HG03439 (cell line): ENCODE results near the gene STAB2.
"Not testable (repeated sequence)": the region's sequence is repeated elsewhere in the genome, so short reads cannot be mapped to it uniquely, and the experiment has no call there.

Experiments
- ATAC-seq: cut with Tn5 transposase; IDR thresholded peaks from one replicate; pipeline ENCODE4 v1.9.1; 2021; ENCODE audit warnings: mild to moderate bottlenecking, moderate library complexity; ENCODE audit not compliant: unreplicated experiment

The STAB2 gene

DNA sequence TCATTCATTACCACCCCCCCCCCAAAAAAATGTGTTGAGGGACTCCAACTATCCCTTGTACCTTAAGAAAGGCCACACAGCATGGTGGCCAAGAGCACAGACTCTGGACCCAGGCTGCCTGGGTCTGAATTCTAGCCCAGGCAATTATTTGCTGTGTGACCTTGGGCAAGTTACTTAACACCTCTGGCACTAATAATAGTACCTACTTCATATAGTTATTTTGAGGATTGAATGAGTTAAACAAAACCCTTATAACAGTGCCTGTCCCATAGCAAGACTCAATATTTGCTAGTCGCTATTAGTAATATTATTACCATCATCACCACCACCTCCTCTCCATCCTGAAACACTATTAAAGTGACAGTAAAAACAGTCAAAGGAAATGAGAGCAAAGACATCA, 216.8 kb downstream of the STAB2 start:
- no peak for ATAC-seq

DNA sequence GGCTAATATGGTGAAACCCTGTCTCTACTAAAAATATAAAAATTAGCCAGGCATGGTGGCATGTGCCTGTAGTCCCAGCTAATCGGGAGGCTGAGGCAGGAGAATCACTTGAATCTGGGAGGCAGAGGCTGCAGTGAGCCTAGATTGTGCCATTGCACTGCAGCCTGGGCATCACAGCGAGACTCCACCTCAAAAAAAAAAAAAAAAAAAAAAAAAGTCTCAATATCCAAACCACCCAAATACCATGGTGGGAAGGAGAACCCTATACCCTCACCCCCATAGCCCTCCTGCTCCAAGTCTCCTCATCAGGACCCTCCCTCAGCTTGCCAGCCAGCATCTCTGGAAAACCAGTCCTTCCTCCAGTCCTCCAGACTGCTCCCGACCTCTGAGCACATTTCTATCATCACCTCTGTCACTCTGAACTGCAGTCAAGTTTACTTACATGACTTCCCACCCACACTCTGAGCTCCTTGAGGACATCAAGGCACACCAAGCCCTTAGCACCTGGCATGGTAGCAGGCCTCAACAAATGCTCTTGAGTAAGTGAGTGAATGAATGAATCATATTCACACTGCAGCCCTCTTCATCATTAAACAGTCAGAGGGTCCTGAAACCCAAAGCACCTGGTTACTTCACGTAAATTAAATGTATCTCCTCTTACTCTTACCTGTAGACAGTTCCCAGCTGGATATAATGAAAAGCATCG, 218.7 kb downstream of the STAB2 start:
- no peak for ATAC-seq

DNA sequence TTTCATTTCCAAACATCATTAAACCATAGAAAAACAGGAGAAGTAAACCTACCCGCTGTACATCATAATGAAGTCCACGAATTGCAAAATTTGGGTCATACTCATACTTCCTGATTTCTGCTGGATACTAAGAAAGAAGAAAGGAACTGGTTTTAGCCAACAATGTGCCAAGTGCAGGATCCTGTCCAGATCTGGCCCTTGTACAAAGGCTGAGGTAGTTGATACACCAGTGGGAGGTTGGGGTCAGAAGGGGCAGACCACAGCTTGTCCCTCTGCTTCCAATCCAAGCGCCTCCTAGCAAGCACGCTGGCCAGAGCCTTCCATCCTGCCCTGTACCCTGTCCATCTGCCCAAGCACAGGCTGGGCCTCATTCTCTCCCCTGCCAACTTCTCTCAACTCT, 219.7 kb downstream of the STAB2 start:
- ATAC-seq = no peak

DNA sequence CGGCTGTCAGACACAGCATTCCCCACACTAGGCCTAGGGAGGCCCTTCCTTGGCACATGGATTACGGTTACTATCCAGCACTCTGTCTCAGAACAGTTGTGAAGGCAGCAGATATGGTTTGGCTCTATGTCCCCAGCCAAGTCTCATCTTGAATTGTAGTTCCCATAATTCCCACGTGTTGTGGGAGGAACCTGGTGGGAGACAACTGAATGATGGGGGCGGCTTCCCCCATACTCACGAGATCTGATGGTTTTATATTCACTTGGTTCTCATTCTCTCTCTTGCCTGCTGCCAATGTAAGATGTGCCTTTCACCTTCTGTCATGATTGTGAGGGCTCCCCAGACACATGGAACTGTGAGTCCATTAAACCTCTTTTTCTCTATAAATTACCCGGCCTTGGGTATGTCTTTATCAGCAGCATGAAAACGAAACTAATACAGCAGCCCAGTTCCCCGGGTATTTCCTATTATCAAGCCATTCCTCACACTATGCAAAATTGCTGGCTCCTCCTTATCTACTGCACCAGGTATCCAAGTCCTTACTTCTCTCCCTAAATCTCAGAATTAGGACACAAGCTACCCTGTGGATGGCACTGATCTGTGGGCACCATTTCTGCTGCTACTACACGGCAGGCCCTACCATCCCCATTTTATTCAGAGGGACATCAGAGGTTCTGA, 220.6 kb downstream of the STAB2 start:
- ATAC-seq = no peak

DNA sequence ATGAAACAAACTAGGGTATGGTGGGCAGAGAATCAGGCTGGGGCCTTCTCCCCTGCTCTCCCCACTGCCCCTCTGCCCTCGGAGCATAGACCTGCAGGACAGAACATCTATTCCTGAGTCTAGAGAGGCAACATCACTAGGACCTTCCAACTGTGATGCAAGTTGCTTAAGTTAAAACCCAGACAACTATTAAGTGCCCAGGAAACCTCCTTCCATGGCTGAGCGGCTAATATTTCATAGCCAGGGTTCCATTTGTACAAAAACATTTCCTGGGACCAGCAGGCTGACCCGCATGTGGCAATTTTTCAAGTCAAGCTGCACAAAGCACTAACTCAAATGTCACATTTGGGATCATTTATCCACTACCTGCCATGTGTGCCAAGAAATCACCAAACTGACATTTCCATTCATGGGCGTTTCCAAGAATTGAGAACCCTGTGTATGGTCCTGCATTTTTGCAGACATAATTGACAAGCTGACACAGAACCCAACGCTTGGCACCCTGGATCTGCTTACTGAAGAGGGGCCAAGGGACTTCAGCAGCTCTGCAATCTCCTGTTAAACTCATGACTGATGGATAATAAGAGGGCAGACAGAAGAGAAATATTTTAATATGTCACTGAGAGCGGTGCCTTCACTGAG, 221.3 kb downstream of the STAB2 start:
- no peak for ATAC-seq

DNA sequence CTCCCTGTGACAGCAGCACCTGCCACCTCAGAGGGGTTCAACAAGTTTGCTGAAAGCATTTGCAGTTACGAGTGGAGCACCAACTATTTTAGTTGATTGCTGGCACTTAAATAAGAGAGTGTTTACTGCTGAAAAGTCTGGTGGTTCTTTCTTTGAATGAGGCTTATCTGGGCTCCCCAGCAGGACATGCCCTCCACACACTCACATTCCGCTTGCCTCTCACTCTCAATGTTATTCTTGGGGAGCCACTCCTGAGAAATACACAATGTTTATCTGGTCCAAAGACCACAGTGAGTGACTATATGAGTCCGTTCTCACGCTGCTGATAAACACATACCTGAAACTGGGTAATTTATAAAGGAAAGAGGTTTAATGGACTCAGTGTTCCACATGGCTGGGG, 222.1 kb downstream of the STAB2 start:
- no peak for ATAC-seq

DNA sequence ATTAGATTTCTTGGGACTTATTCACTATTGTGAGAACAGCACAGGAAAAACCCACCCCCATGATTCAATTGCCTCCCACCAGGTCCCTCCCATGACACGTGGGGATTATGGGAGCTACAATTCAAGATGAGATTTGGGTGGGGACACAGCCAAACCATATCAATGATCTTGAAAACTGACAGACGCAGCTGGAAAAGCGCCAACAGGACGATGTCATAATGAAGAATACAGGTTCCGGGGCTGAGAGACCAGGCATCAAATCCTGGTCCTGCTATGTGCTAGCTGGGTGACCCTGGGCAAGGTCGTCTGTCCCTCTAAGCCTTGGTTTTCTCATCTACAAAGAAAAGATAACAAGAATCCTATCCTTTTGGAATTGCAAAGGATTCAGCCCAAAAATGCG, 222.6 kb downstream of the STAB2 start:
- not testable (repeated sequence) for ATAC-seq

DNA sequence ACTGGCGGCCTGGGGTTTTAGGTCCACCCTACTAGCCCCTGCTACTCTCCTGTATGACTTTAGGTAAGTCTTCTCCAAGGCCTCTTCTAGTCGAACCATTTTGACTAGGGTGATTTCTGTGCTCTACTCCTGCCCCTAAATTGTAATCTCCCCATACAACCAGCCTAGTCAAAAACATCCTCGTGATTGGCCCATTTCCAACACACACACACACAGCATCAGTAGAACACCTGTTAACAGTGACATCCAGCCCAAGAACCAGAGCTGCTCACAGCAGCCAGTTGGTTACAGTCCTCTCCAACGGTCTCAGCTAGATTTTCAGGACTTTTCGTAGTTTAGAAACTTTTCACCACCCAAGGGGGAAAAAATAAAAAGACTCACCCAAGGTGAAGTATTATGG, 223.0 kb downstream of the STAB2 start:
- ATAC-seq = no peak

DNA sequence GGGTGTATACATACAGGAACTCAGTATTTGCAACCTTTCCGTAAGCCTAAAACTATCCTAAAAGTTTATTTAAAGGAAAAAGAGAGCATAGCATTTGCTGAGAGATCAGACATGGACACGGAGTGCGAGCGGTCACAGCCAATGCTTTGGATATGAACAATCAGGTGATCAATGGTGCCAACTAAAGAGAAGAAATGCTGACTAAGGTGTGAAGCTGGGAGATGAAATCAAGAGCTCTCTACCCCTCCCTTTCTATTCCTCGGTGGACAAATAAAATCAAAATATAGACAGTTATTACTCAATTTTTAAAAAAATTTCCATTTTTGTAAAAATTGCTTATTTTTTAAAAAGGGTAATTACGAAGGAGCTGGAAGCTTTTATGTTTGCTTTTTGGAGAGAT, 224.7 kb downstream of the STAB2 start:
- ATAC-seq = no peak

DNA sequence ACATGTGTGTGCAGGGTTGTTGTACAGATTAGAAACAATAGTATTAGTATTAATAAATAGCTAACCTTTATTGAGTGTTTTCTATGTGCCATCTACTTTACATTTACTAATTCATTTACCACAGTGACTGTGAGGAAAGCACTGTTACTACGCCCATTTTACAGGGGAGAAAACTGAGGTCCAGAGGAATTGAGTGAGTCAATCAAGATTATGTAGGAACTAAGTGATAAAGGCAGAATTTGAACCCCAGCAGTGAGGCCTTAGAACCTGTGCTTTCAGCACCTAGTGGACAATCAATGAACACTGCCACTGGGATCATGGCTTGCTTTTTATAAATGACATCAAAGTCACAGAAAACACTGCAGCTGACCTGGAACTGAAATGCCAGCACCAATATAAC, 225.7 kb downstream of the STAB2 start:
- no peak for ATAC-seq

DNA sequence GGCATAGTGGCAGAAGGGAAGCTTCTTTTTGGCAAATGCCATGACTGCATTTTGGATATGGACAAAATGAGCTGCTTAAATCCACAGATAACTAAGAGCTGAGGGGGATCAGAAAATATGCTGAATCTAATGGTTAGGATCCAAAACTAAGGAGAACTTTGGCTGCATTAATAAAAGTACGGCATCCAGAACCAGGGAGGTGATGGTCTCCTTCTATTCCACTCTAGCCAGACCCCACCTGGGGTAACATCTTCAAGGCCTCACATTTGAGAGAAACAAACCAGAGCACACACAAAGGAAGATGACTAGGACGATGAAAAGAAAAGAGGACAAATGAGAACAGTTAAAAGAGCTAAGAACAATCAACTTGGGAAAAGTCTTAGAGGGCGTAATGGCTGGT, 226.4 kb downstream of the STAB2 start:
- no peak for ATAC-seq

DNA sequence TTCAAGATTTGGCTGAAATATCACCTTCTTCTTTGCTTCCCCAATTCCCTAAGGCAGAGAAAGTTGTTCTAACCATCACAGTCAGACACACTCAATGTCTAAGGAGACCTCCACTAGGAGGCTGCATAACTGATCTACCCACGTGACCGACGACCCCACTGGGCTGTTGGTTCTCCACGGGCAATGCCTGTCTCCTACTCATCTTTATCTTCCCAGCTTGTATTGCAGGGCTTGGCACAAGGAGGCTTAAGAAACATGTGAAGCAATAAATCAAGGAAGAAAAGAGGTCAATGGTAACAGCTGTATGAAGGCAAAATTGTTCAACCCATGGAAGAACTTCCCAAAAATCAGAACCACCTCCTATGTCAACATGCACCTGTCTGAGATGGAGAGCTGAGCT, 226.9 kb downstream of the STAB2 start:
- ATAC-seq = no peak

DNA sequence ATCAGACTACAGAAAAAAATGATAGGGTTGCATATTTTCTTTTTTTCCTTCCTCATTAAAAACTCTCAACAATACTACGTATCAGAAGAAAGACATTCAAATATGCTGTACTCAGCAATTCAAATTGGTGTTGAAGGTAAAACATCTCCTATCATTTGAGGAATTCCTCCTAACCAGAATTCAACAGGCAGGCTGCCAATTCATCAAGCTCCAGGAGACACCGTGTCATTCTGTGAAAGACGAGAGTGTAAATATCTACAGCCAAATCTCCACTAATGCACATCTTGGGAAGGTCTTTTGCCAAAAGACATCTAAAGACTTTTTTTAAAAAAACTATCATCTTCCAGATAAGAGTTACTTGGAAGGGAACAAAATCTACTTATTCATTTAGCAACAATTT, 227.4 kb downstream of the STAB2 start:
- ATAC-seq = no peak
